Left kidney (tissue), 2 donors: ENCODE results near the gene SLC49A3. TPM values are rescaled to one million over a fixed set of nuclear protein-coding genes. Genes with fewer than 3 reads are reported as not detected.
"Not testable (repeated sequence)": the region's sequence is repeated elsewhere in the genome, so short reads cannot be mapped to it uniquely, and the experiment has no call there.

Experiments used
- DNase-seq: peaks from one replicate; pipeline ENCODE4 v3.0.0-alpha.2; 2013
- polyA plus RNA-seq: library from polyadenylated mRNA; unstranded; fragments of 120-200 nt; gene quantifications from one replicate; pipeline ENCODE4 v1.2.1, GENCODE V29; 2013; ENCODE audit not compliant: insufficient read length

The SLC49A3 gene
- polyA plus RNA-seq, 1 donor: 3.7 TPM

DNA sequence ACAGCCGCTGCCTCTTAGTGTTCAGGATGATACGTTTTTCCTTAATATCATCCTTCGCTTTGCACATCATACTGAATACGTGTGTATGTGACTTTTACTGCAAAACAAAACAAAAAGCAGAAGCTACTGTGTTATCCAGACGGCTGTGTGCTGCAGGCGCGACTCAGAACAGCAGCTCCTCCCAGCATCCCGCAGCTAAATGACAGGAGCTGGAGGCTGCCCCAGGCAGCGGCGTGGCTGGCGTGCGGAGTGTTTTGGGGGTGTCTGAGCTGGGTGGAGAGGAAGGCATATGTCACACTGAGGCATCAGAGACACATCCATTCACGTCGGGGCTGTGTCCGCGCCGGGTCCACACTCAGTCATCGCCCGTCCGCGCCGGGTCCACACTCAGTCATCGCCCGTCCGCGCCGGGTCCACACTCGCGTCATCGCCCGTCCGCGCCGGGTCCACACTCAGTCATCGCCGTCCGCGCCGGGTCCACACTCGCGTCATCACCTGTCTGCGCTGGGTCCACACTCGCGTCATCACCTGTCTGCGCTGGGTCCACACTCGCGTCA, 33.3 kb upstream of the SLC49A3 start:
- DNase-seq: no peak

- no peak for DNase-seq
Observed at GRCh38 chr4:721261-722168, 32.6 kb upstream of the SLC49A3 start.

DNA sequence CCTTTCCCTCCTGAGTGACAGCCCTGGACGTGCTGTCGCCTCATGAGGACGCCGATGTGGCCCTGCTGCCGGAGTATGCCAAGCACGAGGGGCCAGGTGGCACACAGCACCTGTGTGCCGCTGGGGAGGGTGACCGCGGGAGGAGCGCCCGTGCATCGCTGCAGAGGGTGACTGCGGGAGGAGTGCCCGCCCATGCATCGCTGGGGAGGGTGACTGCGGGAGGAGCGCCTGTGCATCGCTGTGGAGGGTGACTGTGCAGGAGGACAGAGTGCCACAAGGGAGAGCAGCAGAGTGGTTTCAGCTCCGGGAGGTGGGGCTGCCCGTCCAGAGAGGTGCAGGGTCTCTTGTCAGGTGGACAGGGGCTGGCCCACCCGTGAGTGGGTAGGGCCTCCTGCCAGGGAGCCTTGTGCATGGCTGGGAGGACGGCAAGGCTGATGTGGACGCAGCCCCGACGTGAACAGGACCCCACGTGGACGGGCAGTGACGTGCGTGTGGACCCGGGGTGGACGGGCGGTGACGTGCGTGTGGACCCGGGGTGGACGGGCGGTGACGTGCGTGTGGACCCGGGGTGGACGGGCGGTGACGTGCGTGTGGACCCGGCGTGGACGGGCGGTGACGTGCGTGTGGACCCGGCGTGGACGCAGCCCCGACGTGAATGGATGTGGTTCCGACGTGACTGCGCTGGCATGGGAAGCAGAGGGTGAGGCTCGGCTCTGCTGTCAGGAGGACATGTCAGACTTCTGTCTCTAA, 31.3 kb upstream of the SLC49A3 start:
- no peak for DNase-seq

- no peak for DNase-seq
Observed at GRCh38 chr4:718460-718859, 29.5 kb upstream of the SLC49A3 start.

DNA sequence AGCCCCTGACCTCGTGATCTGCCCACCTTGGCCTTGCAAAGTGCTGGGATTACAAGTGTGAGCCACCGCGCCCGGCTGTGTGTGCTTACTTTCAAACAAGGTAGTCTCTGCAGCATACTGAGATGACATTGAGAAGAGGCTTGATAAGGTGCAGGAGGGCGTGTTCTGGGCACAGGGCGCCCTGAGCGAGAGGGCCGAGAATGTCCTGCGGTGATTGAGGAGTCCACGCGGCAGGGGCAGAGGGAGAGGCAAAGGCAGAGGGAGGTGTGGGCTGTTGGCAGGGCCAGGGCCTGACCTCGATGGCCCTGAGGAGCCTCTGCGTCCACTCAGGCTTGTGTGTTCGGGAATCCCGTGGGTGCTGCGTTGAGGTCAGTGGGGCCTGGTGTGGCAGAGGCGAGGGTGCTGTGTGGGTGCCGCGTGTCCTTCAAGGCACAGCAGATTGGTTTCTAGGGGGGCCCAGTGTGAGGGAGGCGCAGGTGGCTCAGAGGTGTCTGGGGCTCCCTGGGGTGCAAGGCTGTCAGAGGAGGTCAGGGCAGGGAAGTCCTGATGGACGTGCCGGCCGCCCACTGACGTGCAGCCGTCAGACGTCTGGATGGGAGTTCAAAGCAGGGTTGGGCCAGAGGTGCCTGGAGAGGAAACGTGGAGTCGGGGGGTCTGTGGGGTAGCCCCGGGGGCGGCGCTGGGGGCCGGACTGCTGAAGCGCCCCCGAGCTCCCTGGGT, 28.8 kb upstream of the SLC49A3 start:
- no peak for DNase-seq

GRCh38 chr4:714087-714486, 25.1 kb upstream of the SLC49A3 start:
- no peak for DNase-seq

DNA sequence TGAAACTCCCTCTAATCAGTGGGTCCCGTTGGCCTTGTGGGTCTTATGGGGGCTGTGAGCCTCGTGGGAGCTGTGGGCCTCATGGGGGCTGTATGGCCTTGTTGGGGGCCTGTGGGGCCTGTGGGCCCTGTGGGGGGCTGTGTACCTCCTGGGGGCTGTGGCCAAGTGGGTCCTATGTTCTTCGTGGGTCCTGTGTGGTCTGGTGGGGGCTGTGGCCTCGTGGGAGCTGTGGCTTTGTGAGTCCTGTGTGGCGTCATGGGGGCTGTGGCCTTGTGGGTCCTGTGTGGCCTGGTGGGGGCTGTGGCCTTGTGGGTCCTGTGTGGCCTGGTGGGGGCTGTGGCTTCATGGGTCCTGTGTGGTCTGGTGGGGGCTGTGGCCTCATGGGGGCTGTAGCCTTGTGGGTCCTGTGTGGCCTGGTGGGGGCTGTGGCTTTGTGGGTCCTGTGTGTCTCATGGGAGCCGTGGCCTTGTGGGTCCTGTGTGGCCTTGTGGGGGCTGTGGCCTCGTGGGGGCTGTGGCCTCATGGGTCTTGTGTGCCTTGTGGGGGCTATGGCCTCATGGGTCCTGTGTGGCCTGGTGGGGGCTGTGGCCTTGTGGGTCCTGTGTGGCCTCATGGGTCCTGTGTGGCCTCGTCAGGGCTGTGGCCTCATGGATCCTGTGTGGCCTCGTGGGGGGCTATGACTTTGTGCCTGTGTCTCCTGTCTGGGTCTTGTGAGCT, 24.1 kb upstream of the SLC49A3 start:
- DNase-seq: no peak

DNA sequence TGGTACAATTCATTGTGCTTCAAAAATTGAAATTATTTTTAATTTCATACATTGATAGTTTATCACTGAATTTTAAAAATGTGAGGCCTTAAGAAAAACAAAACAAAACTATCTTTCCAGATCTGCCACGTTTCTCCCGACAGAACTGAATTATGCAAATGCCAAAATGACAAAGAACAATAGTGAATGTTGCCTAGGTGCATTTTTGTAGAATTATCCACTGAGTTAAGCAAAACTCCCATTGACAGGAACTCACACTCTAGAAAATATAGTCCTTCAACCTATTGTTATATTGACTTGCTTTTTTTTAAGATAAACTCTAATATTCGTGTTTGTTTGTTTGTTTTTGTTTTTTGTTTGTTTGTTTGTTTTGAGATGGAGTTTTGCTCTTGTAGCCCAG, 23.1 kb upstream of the SLC49A3 start:
- no peak for DNase-seq

GRCh38 chr4:710916-711315, 22.0 kb upstream of the SLC49A3 start:
- no peak for DNase-seq

GRCh38 chr4:710116-710515, 21.2 kb upstream of the SLC49A3 start:
- no peak for DNase-seq

DNA sequence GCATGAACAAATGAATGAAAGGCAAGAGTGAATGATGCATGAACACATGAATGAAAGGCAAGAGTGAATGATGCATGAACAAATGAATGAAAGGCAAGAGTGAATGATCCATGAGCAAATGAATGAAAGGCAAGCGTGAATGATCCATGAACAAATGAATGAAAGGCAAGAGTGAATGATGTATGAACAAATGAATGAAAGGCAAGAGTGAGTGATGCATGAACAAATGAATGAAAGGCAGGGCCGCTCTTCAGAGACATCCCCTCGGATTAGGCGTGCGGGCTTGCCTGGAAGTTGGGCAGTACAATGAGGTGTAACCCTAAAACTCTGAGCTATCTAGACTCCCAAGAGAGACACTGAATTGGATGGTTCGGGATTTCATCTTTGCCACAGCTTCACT, 20.4 kb upstream of the SLC49A3 start:
- no peak for DNase-seq

- DNase-seq: no peak
Observed at GRCh38 chr4:708631-708933, 19.6 kb upstream of the SLC49A3 start.

DNA sequence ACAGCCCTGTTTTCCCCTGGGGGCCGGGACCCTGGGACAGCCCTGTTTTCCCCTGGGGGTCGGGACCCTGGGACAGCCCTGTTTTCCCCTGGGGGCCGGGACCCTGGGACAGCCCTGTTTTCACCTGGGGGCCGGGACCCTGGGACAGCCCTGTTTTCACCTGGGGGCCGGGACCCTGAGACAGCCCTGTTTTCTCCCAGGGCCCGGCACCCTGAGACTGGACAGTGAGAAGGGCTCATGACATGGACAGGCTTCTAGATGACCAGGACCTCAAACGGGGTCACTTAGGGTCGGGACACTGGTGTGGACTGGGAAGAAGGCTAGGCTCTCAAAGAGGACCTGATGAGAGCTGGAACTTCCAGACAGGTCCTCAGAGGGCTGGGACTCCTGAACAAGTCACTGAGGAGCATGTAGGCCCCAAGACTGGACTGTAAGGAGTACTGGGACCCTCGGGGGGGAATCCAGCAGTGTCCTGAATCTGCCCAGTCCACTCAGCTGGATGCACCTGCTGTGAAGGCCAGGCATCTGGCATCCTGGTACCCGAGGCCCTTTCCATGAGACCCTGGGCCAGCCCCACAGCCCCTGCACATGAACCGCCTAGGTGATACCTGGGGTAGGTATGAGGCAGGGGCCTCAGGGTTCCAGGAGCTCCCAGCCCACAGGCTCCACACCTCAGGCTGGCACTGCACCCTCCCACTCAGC, 19.1 kb upstream of the SLC49A3 start:
- no peak for DNase-seq

DNA sequence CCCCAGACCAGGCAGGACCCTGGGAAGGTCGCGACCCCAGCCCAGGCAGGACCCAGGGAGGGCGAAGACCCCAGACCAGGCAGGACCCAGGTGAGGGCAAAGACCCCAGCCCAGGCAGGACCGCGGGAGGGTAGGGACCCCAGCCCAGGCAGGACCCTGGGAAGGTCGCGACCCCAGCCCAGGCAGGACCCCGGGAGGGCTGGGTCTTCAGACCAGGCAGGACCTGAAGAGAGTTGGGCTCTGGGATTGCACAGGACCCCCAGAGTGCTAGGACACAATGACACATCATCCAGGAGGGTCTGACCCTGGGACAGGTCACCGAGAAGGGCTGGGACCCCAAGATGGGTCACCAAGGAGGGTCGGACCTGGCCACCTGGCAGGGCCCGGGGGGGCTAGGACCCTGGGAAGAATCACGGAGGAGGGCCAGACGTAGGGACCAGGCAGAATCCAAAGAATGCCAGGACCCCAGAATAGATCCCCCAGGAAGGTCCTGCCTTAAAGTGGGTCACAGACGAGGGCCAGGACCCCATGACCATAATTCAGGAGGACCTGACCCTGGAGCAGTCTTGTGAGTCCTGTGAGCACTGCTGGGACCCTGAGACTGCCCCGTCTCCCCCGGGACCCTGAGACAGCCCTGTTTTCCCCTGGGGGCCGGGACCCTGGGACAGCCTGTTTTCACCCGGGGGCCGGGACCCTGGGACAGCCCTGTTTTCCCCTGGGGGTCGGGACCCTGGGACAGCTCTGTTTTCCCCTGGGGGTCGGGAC, 18.1 kb upstream of the SLC49A3 start:
- no peak for DNase-seq

- not testable (repeated sequence) for DNase-seq
Observed at GRCh38 chr4:706083-706633, 17.2 kb upstream of the SLC49A3 start.

GRCh38 chr4:705278-706082, 16.5 kb upstream of the SLC49A3 start, which contains the start of gene PCGF3:
Gene PCGF3 (plus strand): TSS chr4:705832. CDS start chr4:733681, 27,849 bp downstream.
- peak; percentile 94 for DNase-seq

DNA sequence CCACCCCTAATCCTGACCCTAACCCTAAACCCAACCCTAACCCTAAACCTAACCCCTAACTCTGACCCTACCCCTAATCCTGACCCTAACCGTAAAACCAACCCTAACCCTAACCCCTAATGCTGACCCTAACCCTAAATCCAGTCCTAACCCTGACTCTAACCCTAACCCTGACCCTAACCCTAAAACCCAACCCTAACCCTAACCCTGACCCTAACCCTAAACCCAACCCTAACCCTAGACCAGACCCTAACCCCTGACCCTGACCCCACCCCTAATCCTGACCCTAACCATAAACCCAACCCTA, 16.0 kb upstream of the SLC49A3 start:
- DNase-seq: no peak

GRCh38 chr4:704198-704891, 15.4 kb upstream of the SLC49A3 start:
- no peak for DNase-seq
